Mesendoderm (in vitro differentiated cells): ENCODE results near the gene SELENOO.

ENCODE experiments used
- DNase-seq: peaks from one replicate; pipeline ENCODE4 v3.0.0; 2013
- H2AK5ac ChIP-seq: 2 replicates; pipeline ENCODE4 v1.6.1; 2013; ENCODE audit warnings: low read length, inconsistent platforms
- H2BK120ac ChIP-seq: 2 replicates; pipeline ENCODE4 v1.6.1; 2013; ENCODE audit warnings: low read depth, mild to moderate bottlenecking, low read length, moderate library complexity, mixed read lengths
- H2BK15ac ChIP-seq: replicated peaks from 2 replicates; pipeline ENCODE4 v1.6.1; 2013; ENCODE audit warnings: low read depth, mild to moderate bottlenecking, moderate library complexity
- H2BK5ac ChIP-seq: 2 replicates; pipeline ENCODE4 v1.6.1; 2013; ENCODE audit warnings: low read length, inconsistent platforms
- H3K18ac ChIP-seq: 2 replicates; pipeline ENCODE4 v1.6.1; 2013; ENCODE audit warnings: mild to moderate bottlenecking, low read length, mixed read lengths
- H3K23ac ChIP-seq: one replicate; pipeline ENCODE4 v1.6.1; 2013; ENCODE audit warnings: low read length
- H3K27ac ChIP-seq: 2 replicates; pipeline ENCODE4 v1.5.1; 2013; ENCODE audit warnings: low read depth, mild to moderate bottlenecking, inconsistent platforms, low read length, moderate library complexity
- H3K27me3 ChIP-seq: 2 replicates; pipeline ENCODE4 v1.6.1; 2013; ENCODE audit warnings: low read length, control low read depth, mild to moderate bottlenecking, inconsistent platforms; ENCODE audit not compliant: insufficient read depth, poor library complexity
- H3K36me3 ChIP-seq: 2 replicates; pipeline ENCODE4 v1.6.1; 2013; ENCODE audit warnings: low read length, inconsistent platforms; ENCODE audit not compliant: control insufficient read depth, insufficient read depth
- H3K4ac ChIP-seq: one replicate; pipeline ENCODE4 v1.6.1; 2013; ENCODE audit warnings: low read depth, mild to moderate bottlenecking, low read length, moderate library complexity
- H3K4me1 ChIP-seq: 2 replicates; pipeline ENCODE4 v1.6.1; 2013; ENCODE audit warnings: low read depth, low read length, inconsistent platforms; ENCODE audit not compliant: control insufficient read depth
- H3K4me2 ChIP-seq: 2 replicates; pipeline ENCODE4 v1.6.1; 2013; ENCODE audit warnings: low read length
- H3K4me3 ChIP-seq: 2 replicates; pipeline ENCODE4 v1.5.1; 2013; ENCODE audit warnings: mild to moderate bottlenecking, low read length
- H3K56ac ChIP-seq: one replicate; pipeline ENCODE4 v1.6.1; 2013; ENCODE audit warnings: low read length
- H3K79me1 ChIP-seq: 2 replicates; pipeline ENCODE4 v1.6.1; 2013; ENCODE audit warnings: low read length, inconsistent platforms
- H3K79me2 ChIP-seq: 2 replicates; pipeline ENCODE4 v1.6.1; 2013; ENCODE audit warnings: mild to moderate bottlenecking, low read length; ENCODE audit not compliant: control insufficient read depth, insufficient read depth
- H3K9ac ChIP-seq: 2 replicates; pipeline ENCODE4 v1.6.1; 2013; ENCODE audit warnings: low read length, inconsistent platforms
- H4K5ac ChIP-seq: one replicate; pipeline ENCODE4 v1.6.1; 2013; ENCODE audit warnings: low read length
- H4K8ac ChIP-seq: one replicate; pipeline ENCODE4 v1.6.1; 2013; ENCODE audit warnings: low read depth, mild to moderate bottlenecking, control low read depth, low read length, moderate library complexity
- WGBS: extraction: QIAGEN DNeasy Blood & Tissue Kit; methylation state at CpG from one replicate; pipeline ENCODE4 v1.1.7; 2013; ENCODE audit warnings: low lambda C conversion rate, missing lambda C conversion rate; ENCODE audit not compliant: insufficient coverage; ENCODE audit errors: extremely low coverage; 5-methylcytosine and 5-hydroxymethylcytosine counted together

Gene SELENOO

DNA sequence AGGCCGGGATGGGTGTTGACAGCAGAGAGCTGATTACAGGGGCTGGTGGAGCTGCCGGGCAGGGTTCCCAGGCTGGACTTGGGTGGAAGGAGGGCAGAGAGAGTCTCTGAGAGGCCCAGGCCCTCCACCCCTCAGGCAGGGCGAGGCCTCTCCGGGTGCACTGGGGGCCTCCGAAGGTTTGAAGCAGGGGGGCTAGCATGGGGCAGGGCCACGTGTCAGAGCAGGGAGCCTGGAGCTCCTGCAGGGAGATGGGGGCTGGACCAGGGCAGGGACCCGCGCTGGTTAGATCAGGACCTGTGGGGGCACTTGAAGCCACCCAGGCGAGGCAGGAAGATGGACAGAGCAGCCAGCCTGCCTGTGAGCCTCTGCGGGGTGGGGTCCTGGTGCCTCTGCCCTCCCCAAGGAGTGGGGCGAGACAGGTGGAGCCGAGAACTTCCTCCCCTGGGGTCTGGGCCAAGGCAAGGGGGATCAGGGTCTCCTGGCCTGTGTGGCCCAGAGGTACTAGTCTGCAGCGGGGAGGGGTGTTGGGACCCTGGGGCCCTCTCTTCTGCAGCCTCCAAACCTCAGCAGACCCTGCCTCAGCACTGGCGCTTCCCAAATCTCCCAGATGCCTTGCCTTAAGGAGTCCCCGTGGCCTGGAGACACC lies 29.4 kb upstream of the SELENOO start:
- Histone ChIP-seq H2AK5ac (no peak overlapping the region), H3K4me3 (no peak overlapping the region), H4K5ac (no peak overlapping the region), H3K4ac (no peak overlapping the region), H3K23ac (no peak overlapping the region), H3K79me2 (no peaks in the 10 kb centered on the region), H3K79me1 (no peaks in the 10 kb centered on the region), H3K27me3 (peaks cover 9% of the 10 kb centered on the region), H2BK15ac (no peak overlapping the region), H4K8ac (no peak overlapping the region), H3K56ac (no peak overlapping the region), H3K4me2 (peak overlapping the region; percentile 13), H3K4me1 (no peaks in the 10 kb centered on the region), H3K18ac (no peak overlapping the region), H2BK5ac (no peak overlapping the region), H3K9ac (no peak overlapping the region), H3K36me3 (no peaks in the 10 kb centered on the region), H2BK120ac (no peak overlapping the region), H3K27ac (no peak overlapping the region)
- no peak for DNase-seq
- no CpG with 5 or more reads among the region's 15 CpGs for WGBS

DNA sequence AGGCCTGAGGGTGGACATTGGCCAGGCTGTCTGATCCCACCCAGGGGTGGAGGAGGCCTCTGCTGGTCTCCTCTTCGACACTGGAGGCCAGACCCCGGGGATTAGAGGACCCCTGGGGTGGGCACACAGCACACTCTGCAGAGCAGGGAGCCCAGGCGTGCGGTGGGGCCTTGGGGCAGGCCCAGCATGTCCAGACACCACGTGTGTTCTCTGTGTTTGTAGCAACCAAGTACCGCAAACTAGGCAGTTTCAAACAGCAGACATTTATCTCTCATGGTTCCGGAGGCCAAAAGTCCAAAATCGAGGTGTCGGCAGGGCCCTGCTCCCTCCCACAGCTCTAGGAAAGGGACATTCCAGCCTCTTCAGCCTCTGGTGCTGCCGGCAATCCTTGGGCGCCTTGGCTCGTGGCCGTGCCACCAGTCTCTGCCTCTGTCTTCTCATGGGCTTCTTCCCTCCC lies 28.8 kb upstream of the SELENOO start:
- Histone ChIP-seq H3K27me3 (peaks cover 9% of the 10 kb centered on the region), H3K4me3 (no peak overlapping the region)

GRCh38 chr22:50173311-50173982 lies 27.4 kb upstream of the SELENOO start:
- Histone ChIP-seq H3K36me3 (no peaks in the 10 kb centered on the region), H3K4me2 (no peak overlapping the region), H3K56ac (no peak overlapping the region), H3K4me3 (no peak overlapping the region), H3K79me2 (no peaks in the 10 kb centered on the region), H4K5ac (no peak overlapping the region), H2AK5ac (no peak overlapping the region), H2BK5ac (no peak overlapping the region), H3K4ac (no peak overlapping the region), H3K4me1 (no peaks in the 10 kb centered on the region), H2BK120ac (no peak overlapping the region), H4K8ac (no peak overlapping the region), H3K27ac (no peak overlapping the region), H3K79me1 (no peaks in the 10 kb centered on the region), H3K27me3 (peaks cover 7% of the 10 kb centered on the region), H2BK15ac (no peak overlapping the region), H3K23ac (no peak overlapping the region), H3K9ac (no peak overlapping the region), H3K18ac (no peak overlapping the region)
- WGBS, result no CpG with 5 or more reads among the region's 26 CpGs
- no peak for DNase-seq

More for the DNA sequence above, 28.8 kb upstream of the SELENOO start:
- Histone ChIP-seq H3K79me2 (no peaks in the 10 kb centered on the region), H3K4me2 (no peak overlapping the region), H2BK120ac (no peak overlapping the region), H4K5ac (no peak overlapping the region), H3K18ac (no peak overlapping the region), H4K8ac (no peak overlapping the region), H2BK15ac (no peak overlapping the region), H3K79me1 (no peaks in the 10 kb centered on the region), H2BK5ac (no peak overlapping the region), H3K36me3 (no peaks in the 10 kb centered on the region), H2AK5ac (no peak overlapping the region), H3K9ac (no peak overlapping the region), H3K56ac (peak overlapping the region; percentile 15), H3K4me1 (no peaks in the 10 kb centered on the region), H3K23ac (no peak overlapping the region), H3K27ac (no peak overlapping the region), H3K4ac (no peak overlapping the region)
- no peak for DNase-seq
- no CpG with 5 or more reads among the region's 13 CpGs for WGBS

- WGBS, result no CpG with 5 or more reads among the region's 6 CpGs
- Histone ChIP-seq H3K4me2 (no peak overlapping the region), H3K23ac (no peak overlapping the region), H2BK15ac (no peak overlapping the region), H4K8ac (no peak overlapping the region), H2BK120ac (no peak overlapping the region), H3K9ac (no peak overlapping the region), H2BK5ac (no peak overlapping the region), H3K79me1 (no peaks in the 10 kb centered on the region), H3K27ac (no peak overlapping the region), H3K56ac (no peak overlapping the region), H3K79me2 (no peaks in the 10 kb centered on the region), H3K18ac (no peak overlapping the region), H3K4me1 (no peaks in the 10 kb centered on the region), H3K4me3 (no peak overlapping the region), H3K4ac (no peak overlapping the region), H2AK5ac (no peak overlapping the region), H4K5ac (no peak overlapping the region), H3K36me3 (no peaks in the 10 kb centered on the region), H3K27me3 (peaks cover 5% of the 10 kb centered on the region)
- DNase-seq, result no peak
These were observed 26.8 kb upstream of the SELENOO start for GRCh38 chr22:50173983-50174355.

DNA sequence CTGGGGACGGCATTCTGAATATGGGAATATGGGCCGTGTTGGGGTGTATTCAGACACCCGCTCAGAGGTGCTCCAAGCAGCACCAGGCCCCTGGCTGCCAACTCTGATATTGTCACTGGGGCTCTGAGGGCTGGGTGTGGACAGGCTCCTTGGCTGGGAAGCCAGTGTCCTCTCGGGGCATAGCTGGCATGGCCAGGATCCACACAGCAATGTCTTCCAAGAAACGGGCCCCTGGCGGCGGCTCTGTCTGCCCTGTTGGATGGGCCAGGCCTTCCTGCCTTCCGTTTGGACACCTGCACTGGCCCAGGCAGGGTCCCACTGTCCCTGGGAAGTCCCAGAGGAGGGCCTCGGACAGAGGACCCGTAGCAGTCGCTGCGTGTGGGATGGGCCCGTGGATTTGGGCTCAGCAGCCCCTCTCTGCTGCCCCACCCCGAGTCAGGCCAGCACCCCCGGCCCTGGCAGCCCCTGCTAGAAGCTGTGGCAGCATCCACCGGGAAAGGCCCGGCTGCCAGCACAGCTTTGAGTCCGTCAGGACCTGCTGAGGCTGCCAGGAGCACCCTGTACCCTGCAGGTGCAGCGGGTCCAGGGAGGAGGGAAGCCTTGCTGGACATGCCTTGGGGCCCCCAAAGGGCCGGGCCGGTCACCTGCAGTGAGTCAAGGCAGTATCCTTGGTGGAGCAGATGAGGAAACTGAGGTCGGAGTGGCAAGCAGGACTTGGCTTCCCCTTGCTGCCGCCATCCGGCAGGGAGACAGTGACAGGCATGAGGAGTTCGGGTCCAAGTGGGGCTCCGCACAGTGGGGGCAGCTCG lies 26.2 kb upstream of the SELENOO start:
- no peak overlapping the region for H3K27ac ChIP-seq
- no peak overlapping the region for H2BK15ac ChIP-seq
- no peaks in the 10 kb centered on the region for H3K36me3 ChIP-seq
- no peak overlapping the region for H3K4me3 ChIP-seq
- H3K9ac ChIP-seq, result no peak overlapping the region
- no peak overlapping the region for H3K56ac ChIP-seq
- H2BK5ac ChIP-seq, result no peak overlapping the region
- H4K5ac ChIP-seq, result no peak overlapping the region
- no peaks in the 10 kb centered on the region for H3K79me1 ChIP-seq
- H3K4me2 ChIP-seq, result no peak overlapping the region
- no peak overlapping the region for H3K4ac ChIP-seq
- H3K4me1 ChIP-seq, result no peaks in the 10 kb centered on the region
- no peak overlapping the region for H3K18ac ChIP-seq
- no peaks in the 10 kb centered on the region for H3K27me3 ChIP-seq
- DNase-seq, result no peak
- H3K23ac ChIP-seq, result no peak overlapping the region
- no CpG with 5 or more reads among the region's 27 CpGs for WGBS
- H2AK5ac ChIP-seq, result no peak overlapping the region
- H3K79me2 ChIP-seq, result no peaks in the 10 kb centered on the region
- H2BK120ac ChIP-seq, result no peak overlapping the region
- H4K8ac ChIP-seq, result no peak overlapping the region
